WTC11 (cell line): ENCODE data around the gene ATP2A1. TPM values are rescaled to one million over a fixed set of nuclear protein-coding genes. Genes with fewer than 3 reads are reported as not detected.

ENCODE experiments used
- ATAC-seq: fragments of 200-7000 bp; cut with Tn5 transposase; 2 replicates; pipeline ENCODE4 v1.10.0; 2021; ENCODE audit warnings: mild to moderate bottlenecking, moderate library complexity
- CTCF ChIA-PET: fragments of 300-600 bp; sonication (Branson Sonifier 250); formaldehyde crosslinking; loops from one replicate; lab custom pipeline; 2021; ENCODE audit warnings: antibody characterized with exemption; lab: Charles Lee
- POLR2A ChIA-PET: fragments of 350-600 bp; sonication (Branson Sonifier 250); formaldehyde crosslinking; loops from one replicate; lab custom pipeline; 2021; ENCODE audit warnings: antibody characterized with exemption; lab: Charles Lee
- DNase-seq: peaks from one replicate; pipeline ENCODE4 v3.0.0; 2021; ENCODE audit warnings: low spot score
- H3K27ac Mint-ChIP-seq: 2 replicates; pipeline ENCODE4 v1.8.0; 2021; ENCODE audit warnings: mixed read lengths
- H3K27me3 Mint-ChIP-seq: 2 replicates; pipeline ENCODE4 v1.8.0; 2021; ENCODE audit warnings: low read depth, mild to moderate bottlenecking, moderate library complexity, mixed read lengths
- H3K36me3 Mint-ChIP-seq: 2 replicates; pipeline ENCODE4 v1.8.0; 2021; ENCODE audit warnings: mixed read lengths
- H3K4me1 Mint-ChIP-seq: 2 replicates; pipeline ENCODE4 v1.8.0; 2022; ENCODE audit warnings: mixed read lengths
- H3K4me3 Mint-ChIP-seq: 2 replicates; pipeline ENCODE4 v1.8.0; 2021; ENCODE audit warnings: mild to moderate bottlenecking, moderate library complexity, mixed read lengths
- H3K9me3 Mint-ChIP-seq: 2 replicates; pipeline ENCODE4 v1.8.0; 2021; ENCODE audit warnings: mixed read lengths
- AFF4 ChIP-seq: sonication (generic); formaldehyde crosslinking; IDR thresholded peaks from 2 replicates; pipeline ENCODE4 v1.8.1; 2023; ENCODE audit warnings: mild to moderate bottlenecking, missing genetic modification reagents, borderline replicate concordance
- ATF6 ChIP-seq: sonication (generic); formaldehyde crosslinking; IDR thresholded peaks from 2 replicates; pipeline ENCODE4 v1.8.1; 2023; ENCODE audit warnings: mild to moderate bottlenecking, missing genetic modification reagents
- E2F4 ChIP-seq: sonication (generic); formaldehyde crosslinking; IDR thresholded peaks from 2 replicates; pipeline ENCODE4 v1.8.1; 2022; ENCODE audit warnings: low read depth, mild to moderate bottlenecking, moderate library complexity, missing genetic modification reagents, borderline replicate concordance
- EMX1 ChIP-seq: fragments of 250-450 bp; sonication (Bioruptor Pico); IDR thresholded peaks from 2 replicates; pipeline ENCODE4 v1.8.0; 2021; ENCODE audit warnings: mild to moderate bottlenecking
- GABPB1 ChIP-seq: sonication (generic); formaldehyde crosslinking; IDR thresholded peaks from 2 replicates; pipeline ENCODE4 v1.8.1; 2023; ENCODE audit warnings: mild to moderate bottlenecking, missing genetic modification reagents
- GRHL2 ChIP-seq: fragments of 250-450 bp; sonication (Bioruptor Pico); IDR thresholded peaks from 2 replicates; pipeline ENCODE4 v1.8.0; 2022; ENCODE audit warnings: mild to moderate bottlenecking, moderate library complexity; ENCODE audit not compliant: insufficient replicate concordance, severe bottlenecking
- IRF1 ChIP-seq: sonication (generic); formaldehyde crosslinking; IDR thresholded peaks from 2 replicates; pipeline ENCODE4 v1.8.0; 2023; ENCODE audit warnings: missing genetic modification reagents
- JAZF1 ChIP-seq: fragments of 250-450 bp; sonication (Bioruptor Pico); IDR thresholded peaks from 2 replicates; pipeline ENCODE4 v1.9.0; 2021; ENCODE audit warnings: moderate library complexity, mild to moderate bottlenecking, inconsistent platforms
- JUN ChIP-seq: sonication (generic); formaldehyde crosslinking; IDR thresholded peaks from 2 replicates; pipeline ENCODE4 v1.8.0; 2023; ENCODE audit warnings: mild to moderate bottlenecking, missing genetic modification reagents
- NR1H2 ChIP-seq: sonication (generic); formaldehyde crosslinking; IDR thresholded peaks from 2 replicates; pipeline ENCODE4 v1.9.0; 2021; ENCODE audit warnings: mild to moderate bottlenecking, moderate library complexity, missing genetic modification reagents
- PREB ChIP-seq: sonication (generic); formaldehyde crosslinking; IDR thresholded peaks from 2 replicates; pipeline ENCODE4 v1.8.1; 2022; ENCODE audit warnings: mild to moderate bottlenecking, missing genetic modification reagents, moderate library complexity, borderline replicate concordance
- STAT6 ChIP-seq: sonication (generic); formaldehyde crosslinking; conservative IDR thresholded peaks from 2 replicates; pipeline ENCODE4 v1.8.1; 2023; ENCODE audit warnings: mild to moderate bottlenecking, low read depth, missing genetic modification reagents, moderate library complexity
- TEAD1 ChIP-seq: sonication (generic); formaldehyde crosslinking; IDR thresholded peaks from 2 replicates; pipeline ENCODE4 v1.8.0; 2022; ENCODE audit warnings: mild to moderate bottlenecking, missing genetic modification reagents
- USF1 ChIP-seq: sonication (generic); formaldehyde crosslinking; IDR thresholded peaks from 2 replicates; pipeline ENCODE4 v1.8.0; 2022; ENCODE audit warnings: mild to moderate bottlenecking, missing genetic modification reagents
- USF2 ChIP-seq: sonication (generic); formaldehyde crosslinking; IDR thresholded peaks from 2 replicates; pipeline ENCODE4 v1.8.1; 2023; ENCODE audit warnings: mild to moderate bottlenecking, missing genetic modification reagents, moderate library complexity
- ZBTB21 ChIP-seq: sonication (generic); formaldehyde crosslinking; IDR thresholded peaks from 2 replicates; pipeline ENCODE4 v1.8.1; 2023; ENCODE audit warnings: mild to moderate bottlenecking, missing genetic modification reagents, borderline replicate concordance
- ZNF121 ChIP-seq: sonication (generic); formaldehyde crosslinking; IDR thresholded peaks from 2 replicates; pipeline ENCODE4 v1.8.0; 2023; ENCODE audit warnings: missing genetic modification reagents
- ZNF416 ChIP-seq: fragments of 250-450 bp; sonication (Bioruptor Pico); IDR thresholded peaks from 2 replicates; pipeline ENCODE4 v1.9.0; 2021; ENCODE audit warnings: mild to moderate bottlenecking, inconsistent platforms
- ZNF512 ChIP-seq: sonication (generic); formaldehyde crosslinking; IDR thresholded peaks from 2 replicates; pipeline ENCODE4 v1.8.1; 2022; ENCODE audit warnings: missing genetic modification reagents, borderline replicate concordance
- ZNF671 ChIP-seq: fragments of 250-450 bp; sonication (Bioruptor Pico); IDR thresholded peaks from 2 replicates; pipeline ENCODE4 v1.8.0; 2021; ENCODE audit warnings: mild to moderate bottlenecking
- total RNA-seq: library from RNA; stranded (reverse); gene quantifications from 3 replicates; pipeline ENCODE4 v1.2.3, GENCODE V29; 2021

Gene ATP2A1
- total RNA-seq, 1 experiment from 2014 or later, result 6.4 TPM

- Mint-ChIP-seq H3K4me1 (peaks cover 5% of the 10 kb centered on the region), H3K27me3 (peaks cover 20% of the 10 kb centered on the region), H3K9me3 (no peaks in the 10 kb centered on the region), H3K36me3 (no peaks in the 10 kb centered on the region), H3K27ac (no peak overlapping the region), H3K4me3 (peak overlapping the region; percentile 63; the same call in 1 of the 2 replicates)
- ChIA-PET POLR2A (interaction anchor here (1.1 kb wide), 1 partner anchor 11 kb away, joined by 3 read pairs; the partner anchor contains the start of gene RABEP2), CTCF (interaction anchor here (0.5 to 1.8 kb wide), 14 partner anchors 9 to 97 kb away, joined by 3 to 37 read pairs (median 6); partner anchors contain the start of genes NFATC2IP, SH2B1 and TUFM)
- ATAC-seq, result no peak
- no peak for TF ChIP-seq ZNF512 (CRISPR knock-in tag)
- no peak for TF ChIP-seq TEAD1 (CRISPR knock-in tag)
- no peak for TF ChIP-seq ZBTB21
- TF ChIP-seq ATF6 (CRISPR knock-in tag), result no peak
- no peak for TF ChIP-seq EMX1
- TF ChIP-seq IRF1 (CRISPR knock-in tag), result no peak
- no peak for TF ChIP-seq ZNF416 (CRISPR knock-in tag)
- no peak for TF ChIP-seq USF2 (CRISPR knock-in tag)
- no peak for TF ChIP-seq NR1H2
- no peak for TF ChIP-seq ZNF671 (CRISPR knock-in tag)
- no peak for TF ChIP-seq E2F4 (CRISPR knock-in tag)
- no peak for TF ChIP-seq JAZF1
- TF ChIP-seq AFF4 (CRISPR knock-in tag), result no peak
- TF ChIP-seq GABPB1 (CRISPR knock-in tag), result no peak
- no peak for TF ChIP-seq GRHL2 (CRISPR knock-in tag)
- TF ChIP-seq PREB (CRISPR knock-in tag), result no peak
- TF ChIP-seq USF1 (CRISPR knock-in tag), result no peak
- TF ChIP-seq STAT6 (CRISPR knock-in tag), result no peak
- no peak for TF ChIP-seq ZNF121 (CRISPR knock-in tag)
- TF ChIP-seq JUN (CRISPR knock-in tag), result no peak
- no peak for DNase-seq
Observed at GRCh38 chr16:28936784-28937155, 58.5 kb downstream of the ATP2A1 start.
